K562 (cell line): ENCODE results near the gene HGS. TPM values are rescaled to one million over a fixed set of nuclear protein-coding genes. Genes with fewer than 3 reads are reported as not detected.
A peak's percentile ranks its signal among the peaks of the same experiment; 100 is the strongest.

Source experiments
- ATAC-seq: fragments of 200-7000 bp; cut with Tn5 transposase; 3 replicates; pipeline ENCODE4 v1.9.1; 2020; ENCODE audit warnings: moderate library complexity
- BruUV-seq: library from RNA; stranded (reverse); fragments of 400-500 nt; replicated peaks from 2 replicates; lab custom pipeline; 2021; lab: Mats Ljungman, UMichigan
- CTCF ChIA-PET: fragments of 300-600 bp; formaldehyde crosslinking; extraction: SDS; loops from one replicate; lab custom pipeline; 2021; ENCODE audit warnings: low intra/inter-chr PET ratio; lab: Yijun Ruan, JAX
- POLR2A ChIA-PET: fragments of 300-600, 350-650 bp; sonication (Branson Sonifier 250); formaldehyde crosslinking; extraction: SDS; loops from one replicate; lab custom pipeline; 2021; ENCODE audit warnings: antibody characterized with exemption, inconsistent platforms; lab: Yijun Ruan, JAX
- DNase-seq, 4 experiments: peaks; one replicate each; pipeline versions ENCODE4 v3.0.0 to v3.0.0-alpha.2; 2011 to 2018; ENCODE audit warnings: low spot score in 3 of 4, mixed read lengths in 3 of 4; ENCODE audit errors: extremely low read depth in 1 of 4
- FAIRE-seq: peaks from 2 replicates; lab custom pipeline; 2011; peaks lifted over from hg19 to GRCh38; lab: Jason Lieb, UNC
- H2AFZ ChIP-seq: 2 replicates; pipeline ENCODE4 v1.6.0; 2011; ENCODE audit warnings: low read depth, low read length, control low read depth, inconsistent platforms
- H3K27ac ChIP-seq: fragments of 200-600 bp; 3 replicates; pipeline ENCODE4 v1.8.0; 2011; ENCODE audit warnings: low read depth, mild to moderate bottlenecking, control low read depth, inconsistent platforms, low read length, moderate library complexity, mixed read lengths; ENCODE audit errors: extremely low read depth
- H3K27me3 ChIP-seq, 2 experiments: fragments of 300-600 bp in 1 of 2; 2 replicates in 1 of 2; 3 replicates in 1 of 2; pipeline versions ENCODE4 v1.6.0 to v1.8.0; 2011; ENCODE audit warnings: inconsistent platforms in 2 of 2, low read length in 2 of 2, mild to moderate bottlenecking in 1 of 2, mixed read lengths in 1 of 2, moderate library complexity in 1 of 2; ENCODE audit not compliant: control insufficient read depth in 2 of 2, insufficient read depth in 2 of 2
- H3K36me3 ChIP-seq: fragments of 300-600 bp; 3 replicates; pipeline ENCODE4 v1.8.0; 2011; ENCODE audit warnings: mild to moderate bottlenecking, low read length, inconsistent platforms; ENCODE audit not compliant: control insufficient read depth, insufficient read depth
- H3K4me1 ChIP-seq, 2 experiments: fragments of 200-600 bp in 1 of 2; replicated peaks in 1 of 2; 2 replicates in 1 of 2; 3 replicates in 1 of 2; pipeline versions ENCODE4 v1.5.1 to v1.8.0; 2011; ENCODE audit warnings: inconsistent platforms in 2 of 2, low read length in 2 of 2, mild to moderate bottlenecking in 1 of 2, mixed read lengths in 1 of 2, moderate library complexity in 1 of 2; ENCODE audit not compliant: control insufficient read depth in 2 of 2, insufficient read depth in 2 of 2
- H3K4me2 ChIP-seq: 2 replicates; pipeline ENCODE4 v1.6.1; 2011; ENCODE audit warnings: low read length, control low read depth, inconsistent platforms, mixed read lengths; ENCODE audit not compliant: insufficient read depth
- H3K4me3 ChIP-seq: fragments of 200-600 bp; sonication (generic), shearing (Covaris generic); 2 replicates; pipeline ENCODE4 v1.5.1; 2016; ENCODE audit warnings: control low read depth, inconsistent platforms
- H3K79me2 ChIP-seq: fragments of 200-600 bp; 3 replicates; pipeline ENCODE4 v1.8.0; 2011; ENCODE audit warnings: low read length, inconsistent platforms; ENCODE audit not compliant: control insufficient read depth, insufficient read depth
- H3K9ac ChIP-seq, 2 experiments: 2 replicates each; pipeline versions ENCODE4 v1.6.0 to v1.6.1; 2011; ENCODE audit warnings: low read depth in 2 of 2, low read length in 2 of 2, control low read depth in 1 of 2, inconsistent platforms in 1 of 2, mild to moderate bottlenecking in 1 of 2, mixed read lengths in 1 of 2; ENCODE audit not compliant: insufficient read depth in 1 of 2
- H3K9me1 ChIP-seq: one replicate; pipeline ENCODE4 v1.6.0; 2011; ENCODE audit warnings: inconsistent platforms, mild to moderate bottlenecking, low read length, moderate library complexity; ENCODE audit not compliant: control insufficient read depth, insufficient read depth
- H3K9me3 ChIP-seq: replicated peaks from 2 replicates; pipeline ENCODE4 v1.5.1; 2011; ENCODE audit warnings: low read depth, low read length, inconsistent platforms; ENCODE audit not compliant: control insufficient read depth, insufficient read depth
- H4K20me1 ChIP-seq: replicated peaks from 2 replicates; pipeline ENCODE4 v1.6.1; 2011; ENCODE audit warnings: low read length, inconsistent platforms, mixed read lengths; ENCODE audit not compliant: control insufficient read depth, insufficient read depth
- HOXB6 ChIP-seq: fragments of 250-450 bp; sonication (Bioruptor Pico); IDR thresholded peaks from 2 replicates; pipeline ENCODE4 v1.5.1; 2022; ENCODE audit warnings: mild to moderate bottlenecking, borderline replicate concordance
- JUN ChIP-seq, 2 experiments: sonication (generic) in 1 of 2; formaldehyde crosslinking in 1 of 2; IDR thresholded peaks; 2 replicates each; pipeline versions ENCODE4 v1.6.1 to v1.8.0; 2012 to 2022; ENCODE audit warnings: borderline replicate concordance in 2 of 2, mild to moderate bottlenecking in 2 of 2, improper control_type of control experiment in 1 of 2, low read depth in 1 of 2, low read length in 1 of 2, missing genetic modification reagents in 1 of 2
- MCM7 ChIP-seq, 2 experiments: fragments of 450-650 bp; IDR thresholded peaks; 2 replicates each; pipeline ENCODE4 v1.6.1; 2016 to 2018
- NR2C1 ChIP-seq, 2 experiments: fragments of 450-650 bp; IDR thresholded peaks; 2 replicates each; pipeline ENCODE4 v1.6.1; 2017; ENCODE audit warnings: mild to moderate bottlenecking in 2 of 2, antibody characterized with exemption in 1 of 2, inconsistent platforms in 1 of 2, missing compliant biosample characterization in 1 of 2, missing genetic modification characterization in 1 of 2
- PPARD ChIP-seq: fragments of 250-450 bp; sonication (Bioruptor Pico); IDR thresholded peaks from 2 replicates; pipeline ENCODE4 v1.8.0; 2022; ENCODE audit warnings: inconsistent platforms, mild to moderate bottlenecking, moderate library complexity
- RUNX1 ChIP-seq: sonication (generic); IDR thresholded peaks from 2 replicates; pipeline ENCODE4 v1.6.1; 2016; ENCODE audit warnings: antibody characterized with exemption, low read depth
- SMAD4 ChIP-seq: fragments of 250-450 bp; sonication (Bioruptor Pico); conservative IDR thresholded peaks from 2 replicates; pipeline ENCODE4 v1.8.0; 2021; ENCODE audit warnings: inconsistent platforms, mild to moderate bottlenecking, moderate library complexity
- SNAPC5 ChIP-seq: fragments of 250-450 bp; sonication (Bioruptor Pico); IDR thresholded peaks from 2 replicates; pipeline ENCODE4 v1.8.0; 2021; ENCODE audit warnings: moderate library complexity, mild to moderate bottlenecking, inconsistent platforms
- TRIM28 ChIP-seq: fragments of 450-650 bp; IDR thresholded peaks from 2 replicates; pipeline ENCODE4 v1.6.1; 2017
- ZNF121 ChIP-seq: sonication (generic); formaldehyde crosslinking; conservative IDR thresholded peaks from 2 replicates; pipeline ENCODE4 v1.8.0; 2022; ENCODE audit warnings: missing genetic modification reagents
- ZNF133 ChIP-seq: fragments of 250-450 bp; sonication (Bioruptor Pico); IDR thresholded peaks from 2 replicates; pipeline ENCODE4 v1.4.0; 2020; ENCODE audit warnings: mild to moderate bottlenecking
- ZNF586 ChIP-seq: fragments of 450-650 bp; formaldehyde crosslinking; conservative IDR thresholded peaks from 2 replicates; pipeline ENCODE4 v1.4.0; 2020; ENCODE audit warnings: mild to moderate bottlenecking, moderate library complexity
- WGBS: fragments of 100-300 bp; shearing (Covaris generic); methylation state at CpG from one replicate; pipeline ENCODE4 v1.1.6; 2016; ENCODE audit warnings: low coverage, mixed read lengths; ENCODE audit not compliant: insufficient coverage; ENCODE audit errors: missing lambda C conversion rate; 5-methylcytosine and 5-hydroxymethylcytosine counted together
- in situ Hi-C: fragments of 300-500 bp; cut with MboI; formaldehyde crosslinking; loops from 4 replicates; pipeline ENCODE4 v1.15.0; 2018; ENCODE audit warnings: inconsistent platforms, mixed read lengths
- intact Hi-C: fragments of 100-400 bp; cut with micrococcal nuclease; formaldehyde crosslinking; loops from 2 replicates; pipeline ENCODE4 v1.14.2; 2022
- polyA plus RNA-seq, 8 experiments: library from polyadenylated mRNA; depleted of rRNA in 4 of 8; stranded (reverse) in 5 of 8; unstranded in 3 of 8; fragments of >200 nt; fragmentation: Nextera tagmentation in 2 of 8; fragmentation: Illumina TruSeq in 1 of 8; extraction: Ambion mirVana in 2 of 8; extraction: Trizol in 1 of 8; gene quantifications; 2 replicates each; pipeline versions ENCODE4 v1.2.1 to v1.2.3, GENCODE V29; 2011 to 2014; ENCODE audit warnings: inconsistent platforms in 1 of 8, missing spikeins in 1 of 8
- total RNA-seq, 7 experiments: library from RNA; depleted of rRNA in 6 of 7; stranded (reverse); fragments of >200 nt in 6 of 7; fragmentation: Illumina TruSeq in 2 of 7; extraction: Trizol in 2 of 7; gene quantifications; 2 replicates each; pipeline versions ENCODE4 v1.2.1 to v1.2.3, GENCODE V29; 2011 to 2021; ENCODE audit warnings: low replicate concordance in 1 of 7
- TF ChIP-seq, protein P1 (sequence below): sonication (generic); formaldehyde crosslinking; IDR thresholded peaks from 2 replicates; pipeline ENCODE4 v1.8.0; 2023; ENCODE audit warnings: missing genetic modification reagents, mild to moderate bottlenecking, borderline replicate concordance
- TF ChIP-seq, protein P2 (sequence below): sonication (generic); formaldehyde crosslinking; IDR thresholded peaks from 2 replicates; pipeline ENCODE4 v1.4.0; 2020; ENCODE audit warnings: mild to moderate bottlenecking, missing genetic modification reagents
- TF ChIP-seq, protein P3 (sequence below): fragments of 250-450 bp; sonication (Bioruptor Pico); IDR thresholded peaks from 2 replicates; pipeline ENCODE4 v1.8.0; 2022; ENCODE audit warnings: moderate library complexity, mild to moderate bottlenecking, inconsistent platforms

Gene HGS
- total and polyA plus RNA-seq, 9 of the 15 experiments (the other 6 are each of a cell fraction or from before 2014, with no cell fraction given): 3.9 to 176 (median 77.1) TPM

DNA sequence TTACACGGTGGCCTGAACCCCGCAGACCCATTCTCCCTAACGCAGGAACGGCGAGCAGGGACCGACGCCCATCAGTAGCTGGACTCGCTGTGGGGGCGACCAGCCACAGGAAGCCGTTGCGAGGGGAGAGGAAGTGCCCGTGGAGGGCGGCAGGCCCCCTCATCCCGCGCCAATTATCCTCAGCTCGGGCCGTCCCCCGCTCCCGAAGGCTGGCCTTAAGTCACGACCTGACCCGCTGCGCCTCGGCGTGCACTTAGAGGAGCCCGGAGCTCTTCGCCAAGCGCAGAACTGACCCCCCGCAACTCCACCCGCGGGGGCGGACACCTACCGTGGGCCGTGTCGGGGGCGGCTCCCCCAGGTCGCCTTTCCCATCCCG is 615 bp upstream of the HGS start:
- Histone ChIP-seq H3K79me2 (peaks cover 55% of the 10 kb centered on the region), H3K9me1 (peaks cover 6% of the 10 kb centered on the region), H2AFZ (peak overlapping the region; percentile 78), H3K9me3 (no peaks in the 10 kb centered on the region), H3K36me3 (peaks cover 46% of the 10 kb centered on the region; the same call in 2 of the 3 replicates), H3K27me3 (no peaks in the 10 kb centered on the region), H3K4me2 (peak overlapping the region; percentile 90), H3K9ac (peak overlapping the region; percentile 96 to 99), H3K4me1 (peaks cover 13 to 58% of the 10 kb centered on the region in 2 experiments), H4K20me1 (peaks cover 12% of the 10 kb centered on the region; the same call in 1 of the 2 replicates), H3K4me3 (peak overlapping the region; percentile 96), H3K27ac (peak overlapping the region; percentile 78)
- FAIRE-seq: no peak
- ATAC-seq: peak; percentile 43
- no peak for DNase-seq
- WGBS: under 1% methylated on average over 28 of the region's 37 CpGs
- ChIA-PET CTCF (interaction anchor here (0.6 kb wide), 2 partner anchors 32 to 114 kb away, joined by 3 read pairs; no protein-coding TSS in a partner anchor), POLR2A (interaction anchor here (0.6 to 3.5 kb wide), 23 partner anchors 8 to 243 kb away, joined by 3 to 39 read pairs (median 4); partner anchors contain the start of genes CCDC137, MRPL12 and OXLD1)
- in situ Hi-C loops (no loop called here), intact Hi-C loops (no loop called here)
- no TSS peak for BruUV-seq
- TF ChIP-seq, protein P1, sequence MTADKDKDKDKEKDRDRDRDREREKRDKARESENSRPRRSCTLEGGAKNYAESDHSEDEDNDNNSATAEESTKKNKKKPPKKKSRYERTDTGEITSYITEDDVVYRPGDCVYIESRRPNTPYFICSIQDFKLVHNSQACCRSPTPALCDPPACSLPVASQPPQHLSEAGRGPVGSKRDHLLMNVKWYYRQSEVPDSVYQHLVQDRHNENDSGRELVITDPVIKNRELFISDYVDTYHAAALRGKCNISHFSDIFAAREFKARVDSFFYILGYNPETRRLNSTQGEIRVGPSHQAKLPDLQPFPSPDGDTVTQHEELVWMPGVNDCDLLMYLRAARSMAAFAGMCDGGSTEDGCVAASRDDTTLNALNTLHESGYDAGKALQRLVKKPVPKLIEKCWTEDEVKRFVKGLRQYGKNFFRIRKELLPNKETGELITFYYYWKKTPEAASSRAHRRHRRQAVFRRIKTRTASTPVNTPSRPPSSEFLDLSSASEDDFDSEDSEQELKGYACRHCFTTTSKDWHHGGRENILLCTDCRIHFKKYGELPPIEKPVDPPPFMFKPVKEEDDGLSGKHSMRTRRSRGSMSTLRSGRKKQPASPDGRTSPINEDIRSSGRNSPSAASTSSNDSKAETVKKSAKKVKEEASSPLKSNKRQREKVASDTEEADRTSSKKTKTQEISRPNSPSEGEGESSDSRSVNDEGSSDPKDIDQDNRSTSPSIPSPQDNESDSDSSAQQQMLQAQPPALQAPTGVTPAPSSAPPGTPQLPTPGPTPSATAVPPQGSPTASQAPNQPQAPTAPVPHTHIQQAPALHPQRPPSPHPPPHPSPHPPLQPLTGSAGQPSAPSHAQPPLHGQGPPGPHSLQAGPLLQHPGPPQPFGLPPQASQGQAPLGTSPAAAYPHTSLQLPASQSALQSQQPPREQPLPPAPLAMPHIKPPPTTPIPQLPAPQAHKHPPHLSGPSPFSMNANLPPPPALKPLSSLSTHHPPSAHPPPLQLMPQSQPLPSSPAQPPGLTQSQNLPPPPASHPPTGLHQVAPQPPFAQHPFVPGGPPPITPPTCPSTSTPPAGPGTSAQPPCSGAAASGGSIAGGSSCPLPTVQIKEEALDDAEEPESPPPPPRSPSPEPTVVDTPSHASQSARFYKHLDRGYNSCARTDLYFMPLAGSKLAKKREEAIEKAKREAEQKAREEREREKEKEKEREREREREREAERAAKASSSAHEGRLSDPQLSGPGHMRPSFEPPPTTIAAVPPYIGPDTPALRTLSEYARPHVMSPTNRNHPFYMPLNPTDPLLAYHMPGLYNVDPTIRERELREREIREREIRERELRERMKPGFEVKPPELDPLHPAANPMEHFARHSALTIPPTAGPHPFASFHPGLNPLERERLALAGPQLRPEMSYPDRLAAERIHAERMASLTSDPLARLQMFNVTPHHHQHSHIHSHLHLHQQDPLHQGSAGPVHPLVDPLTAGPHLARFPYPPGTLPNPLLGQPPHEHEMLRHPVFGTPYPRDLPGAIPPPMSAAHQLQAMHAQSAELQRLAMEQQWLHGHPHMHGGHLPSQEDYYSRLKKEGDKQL (CRISPR knock-in tag): no peak
- TF ChIP-seq MCM7 (IDR thresholded peaks at IDR 0.05) (no peak), TRIM28 (no peak), ZNF133 (CRISPR knock-in tag) (no peak), JUN (IDR thresholded peaks at IDR 0.05; ENCODE audit: borderline replicate concordance, low read depth, low read length) (no peak), JUN (CRISPR knock-in tag; IDR thresholded peaks at IDR 0.05; ENCODE audit: borderline replicate concordance) (no peak), PPARD (CRISPR knock-in tag) (no peak), SNAPC5 (no peak), ZNF121 (CRISPR knock-in tag) (no peak), RUNX1 (no peak), SMAD4 (0 out of 2 replicates have a peak, but pooled peaks have one; percentile 7), ZNF586 (CRISPR knock-in tag) (no peak), NR2C1 (IDR thresholded peaks at IDR 0.05) (no peak), NR2C1 (tag; IDR thresholded peaks at IDR 0.05) (no peak), HOXB6 (CRISPR knock-in tag) (no peak)
- TF ChIP-seq, protein P2, sequence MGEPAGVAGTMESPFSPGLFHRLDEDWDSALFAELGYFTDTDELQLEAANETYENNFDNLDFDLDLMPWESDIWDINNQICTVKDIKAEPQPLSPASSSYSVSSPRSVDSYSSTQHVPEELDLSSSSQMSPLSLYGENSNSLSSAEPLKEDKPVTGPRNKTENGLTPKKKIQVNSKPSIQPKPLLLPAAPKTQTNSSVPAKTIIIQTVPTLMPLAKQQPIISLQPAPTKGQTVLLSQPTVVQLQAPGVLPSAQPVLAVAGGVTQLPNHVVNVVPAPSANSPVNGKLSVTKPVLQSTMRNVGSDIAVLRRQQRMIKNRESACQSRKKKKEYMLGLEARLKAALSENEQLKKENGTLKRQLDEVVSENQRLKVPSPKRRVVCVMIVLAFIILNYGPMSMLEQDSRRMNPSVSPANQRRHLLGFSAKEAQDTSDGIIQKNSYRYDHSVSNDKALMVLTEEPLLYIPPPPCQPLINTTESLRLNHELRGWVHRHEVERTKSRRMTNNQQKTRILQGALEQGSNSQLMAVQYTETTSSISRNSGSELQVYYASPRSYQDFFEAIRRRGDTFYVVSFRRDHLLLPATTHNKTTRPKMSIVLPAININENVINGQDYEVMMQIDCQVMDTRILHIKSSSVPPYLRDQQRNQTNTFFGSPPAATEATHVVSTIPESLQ (CRISPR knock-in tag): peak; percentile 60; the same call in 1 of the 2 replicates
- TF ChIP-seq, protein P3, sequence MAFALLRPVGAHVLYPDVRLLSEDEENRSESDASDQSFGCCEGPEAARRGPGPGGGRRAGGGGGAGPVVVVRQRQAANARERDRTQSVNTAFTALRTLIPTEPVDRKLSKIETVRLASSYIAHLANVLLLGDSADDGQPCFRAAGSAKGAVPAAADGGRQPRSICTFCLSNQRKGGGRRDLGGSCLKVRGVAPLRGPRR (CRISPR knock-in tag): no peak
